HL-60/S4 (cell line): ENCODE results near the gene TRHDE.

ENCODE experiments used
- in situ Hi-C: fragments of 300-500 bp; cut with MboI; formaldehyde crosslinking; loops from 2 replicates; pipeline ENCODE4 v1.14.3; 2022; ENCODE audit warnings: low sequenced_read_pairs

The TRHDE gene

DNA sequence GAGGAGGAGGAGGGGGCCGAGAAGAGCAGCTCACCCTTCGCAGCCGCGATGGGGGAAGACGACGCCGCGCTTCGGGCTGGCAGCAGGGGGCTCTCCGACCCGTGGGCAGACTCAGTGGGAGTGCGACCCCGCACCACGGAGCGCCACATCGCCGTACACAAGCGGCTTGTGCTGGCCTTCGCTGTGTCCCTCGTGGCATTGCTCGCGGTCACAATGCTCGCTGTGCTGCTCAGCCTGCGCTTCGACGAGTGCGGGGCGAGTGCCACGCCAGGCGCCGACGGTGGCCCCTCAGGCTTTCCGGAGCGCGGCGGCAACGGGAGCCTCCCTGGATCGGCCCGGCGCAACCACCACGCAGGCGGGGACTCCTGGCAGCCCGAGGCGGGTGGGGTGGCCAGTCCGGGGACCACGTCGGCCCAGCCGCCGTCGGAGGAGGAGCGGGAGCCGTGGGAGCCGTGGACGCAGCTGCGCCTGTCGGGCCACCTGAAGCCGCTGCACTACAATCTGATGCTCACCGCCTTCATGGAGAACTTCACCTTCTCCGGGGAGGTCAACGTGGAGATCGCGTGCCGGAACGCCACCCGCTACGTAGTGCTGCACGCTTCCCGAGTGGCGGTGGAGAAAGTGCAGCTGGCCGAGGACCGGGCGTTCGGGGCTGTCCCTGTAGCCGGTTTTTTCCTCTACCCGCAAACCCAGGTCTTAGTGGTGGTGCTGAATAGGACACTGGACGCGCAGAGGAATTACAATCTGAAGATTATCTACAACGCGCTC lies 745 bp downstream of the TRHDE start:
- in situ Hi-C loops: no loop called here

DNA sequence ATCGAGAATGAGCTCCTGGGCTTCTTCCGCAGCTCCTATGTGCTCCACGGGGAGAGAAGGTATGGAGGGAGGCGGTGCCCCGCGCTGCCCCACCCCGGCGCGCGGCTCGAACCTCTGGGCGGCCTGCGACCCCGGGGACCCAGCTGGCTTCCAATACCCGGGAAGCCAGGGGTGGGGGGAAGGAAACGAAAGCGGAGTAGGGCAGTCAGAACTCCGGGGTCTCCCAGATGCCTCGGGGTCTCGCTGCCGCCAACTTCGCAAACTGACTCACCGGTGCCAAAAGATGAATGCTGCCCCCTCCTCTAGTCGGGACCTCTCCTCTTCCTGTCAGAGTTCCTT lies 1.3 kb downstream of the TRHDE start:
- in situ Hi-C loops: no loop called here

DNA sequence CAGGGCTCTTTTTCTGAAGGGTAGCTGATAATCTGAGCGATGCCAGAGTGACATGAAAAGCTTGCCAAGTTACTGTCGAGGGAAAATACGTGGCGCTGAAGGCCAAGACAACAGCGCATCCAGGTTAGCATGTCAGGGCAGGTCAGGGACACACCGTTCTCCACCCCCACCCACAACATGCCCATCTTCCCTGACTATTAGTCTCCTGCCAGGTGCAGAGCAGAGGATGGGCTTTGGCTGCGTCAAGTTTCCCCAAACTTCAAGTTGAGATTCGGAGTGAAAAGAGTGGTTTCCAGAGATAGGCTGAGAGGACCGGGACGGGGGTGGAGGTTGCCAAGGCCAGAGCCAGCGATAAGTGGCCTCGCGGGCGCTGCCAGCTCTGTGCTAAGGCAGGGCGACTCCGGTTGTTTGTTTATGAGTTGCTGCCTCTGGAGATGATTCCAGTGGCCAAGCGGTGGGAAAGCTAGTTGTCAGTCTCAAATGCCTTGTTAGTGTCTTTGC lies 1.7 kb downstream of the TRHDE start:
- in situ Hi-C loops: no loop called here

DNA sequence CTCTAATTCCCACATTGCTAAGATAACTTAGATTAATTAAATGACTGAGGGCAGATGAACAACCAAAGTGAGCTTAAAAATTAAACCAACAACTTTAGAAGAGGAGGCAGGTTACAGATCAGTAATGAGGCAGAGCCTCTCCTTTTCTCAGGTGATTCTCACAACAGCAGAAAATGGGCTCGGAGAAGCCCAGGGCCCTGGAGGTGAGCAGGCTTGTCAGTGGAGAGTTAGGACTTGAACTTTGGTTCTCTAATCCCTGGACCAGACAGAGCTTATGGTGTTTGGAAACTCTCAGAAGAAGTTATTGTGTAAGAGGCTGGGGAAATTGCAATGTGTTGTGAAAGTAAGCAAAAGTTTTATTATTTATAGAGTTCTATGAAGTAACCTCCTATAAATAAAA lies 2.8 kb downstream of the TRHDE start:
- in situ Hi-C loops: no loop called here

DNA sequence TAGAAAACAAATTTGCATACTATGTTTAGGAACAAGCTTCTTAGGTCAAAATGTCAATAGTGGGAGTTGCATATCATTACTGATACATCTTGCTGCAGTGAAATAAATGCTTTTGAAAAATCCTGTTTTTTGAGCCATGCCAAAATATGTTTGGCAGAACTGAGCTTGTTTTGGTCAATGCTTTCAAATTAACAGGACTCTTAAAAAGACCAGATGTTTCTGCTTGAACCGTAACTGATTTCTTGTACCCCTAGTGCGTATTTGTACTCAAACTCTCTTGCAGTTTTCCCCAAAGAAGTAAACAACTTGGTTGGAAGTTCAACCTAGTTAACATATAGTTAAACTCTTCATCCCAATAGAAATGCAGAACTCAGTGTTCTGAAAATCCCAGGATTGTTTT lies 3.4 kb downstream of the TRHDE start:
- in situ Hi-C loops: no loop called here

DNA sequence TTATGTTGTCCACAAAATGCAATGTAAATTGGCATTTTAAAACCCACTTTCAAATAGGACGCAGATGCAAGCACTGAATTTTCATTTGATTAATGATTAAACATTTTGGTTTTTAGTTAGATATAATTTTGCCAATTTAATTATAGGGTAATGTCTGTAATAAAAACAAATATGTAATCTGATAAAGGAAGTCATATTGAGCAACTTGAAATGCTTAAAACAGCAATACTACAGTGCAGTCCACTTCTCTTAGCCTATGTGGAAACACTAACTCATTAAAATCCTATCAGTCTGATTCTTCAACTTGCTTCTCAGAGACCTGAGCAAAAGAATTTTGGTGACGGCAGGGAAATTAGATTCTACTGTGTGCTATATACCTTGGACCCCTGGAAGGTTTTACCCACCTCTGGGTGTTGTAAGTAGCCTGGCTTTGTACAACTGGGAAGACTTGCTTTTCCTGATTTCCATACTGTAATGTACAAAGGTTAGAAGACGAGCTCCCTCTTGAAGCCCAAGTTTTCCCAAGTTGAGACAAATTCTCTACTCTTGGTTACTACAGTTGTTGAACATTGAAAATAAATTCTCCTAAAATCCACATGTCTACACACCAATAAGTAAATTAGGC lies 4.1 kb downstream of the TRHDE start:
- in situ Hi-C loops: no loop called here

DNA sequence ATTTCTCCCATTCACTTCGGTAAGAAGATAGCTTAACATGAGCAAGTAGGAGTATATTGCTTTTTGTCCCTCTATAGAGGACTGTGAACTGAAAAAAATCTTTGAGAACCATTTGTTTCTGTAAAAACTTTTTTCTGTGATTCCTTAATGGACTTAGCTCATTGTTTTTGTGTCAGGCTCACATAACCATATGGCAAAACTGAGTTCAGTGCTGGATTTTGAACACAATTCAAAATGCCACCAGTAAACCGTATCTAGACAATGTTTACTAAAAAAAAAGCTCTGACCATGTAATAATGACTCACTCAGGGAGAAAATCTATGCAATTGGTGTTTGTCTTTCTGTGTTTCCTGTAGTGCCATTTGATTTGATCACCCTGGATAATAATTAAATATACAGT lies 5.2 kb downstream of the TRHDE start:
- in situ Hi-C loops: no loop called here

DNA sequence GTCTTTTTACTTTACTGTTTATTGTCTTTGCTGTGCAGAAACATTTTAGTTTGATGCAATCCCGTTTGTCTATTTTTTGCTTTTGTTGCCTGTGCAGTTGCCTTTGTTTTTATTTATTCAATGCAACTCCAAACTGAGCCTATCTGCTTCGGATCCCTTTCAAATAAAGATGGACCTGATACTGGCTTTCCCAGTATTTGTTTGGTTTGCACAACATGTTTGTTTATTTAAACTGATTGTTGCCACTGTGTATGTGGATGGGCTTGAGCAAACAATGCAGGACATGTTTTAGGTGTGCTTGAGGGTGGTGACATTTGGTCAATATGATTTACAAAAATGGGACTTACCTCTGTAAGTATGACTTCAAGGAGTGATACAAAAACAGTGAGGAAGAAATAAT lies 6.7 kb downstream of the TRHDE start:
- in situ Hi-C loops: no loop called here

DNA sequence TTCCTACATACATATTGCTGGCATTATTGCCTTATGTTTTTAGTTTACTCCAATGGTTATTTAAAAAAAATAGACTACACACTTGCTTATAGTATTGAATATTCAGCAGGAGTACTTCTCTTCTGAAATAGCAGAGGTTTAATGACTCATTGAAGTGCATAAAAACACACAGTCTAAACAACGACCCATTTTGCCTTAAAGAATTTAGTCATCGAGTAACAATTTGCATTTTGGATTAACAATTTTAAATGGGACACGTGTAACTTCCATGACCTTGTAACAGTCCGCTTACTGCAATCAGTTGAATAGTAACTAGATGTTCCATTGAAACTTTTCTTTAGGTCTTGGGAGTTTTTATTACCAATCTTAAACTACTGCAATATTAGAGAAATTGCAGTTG lies 9.0 kb downstream of the TRHDE start:
- in situ Hi-C loops: no loop called here

DNA sequence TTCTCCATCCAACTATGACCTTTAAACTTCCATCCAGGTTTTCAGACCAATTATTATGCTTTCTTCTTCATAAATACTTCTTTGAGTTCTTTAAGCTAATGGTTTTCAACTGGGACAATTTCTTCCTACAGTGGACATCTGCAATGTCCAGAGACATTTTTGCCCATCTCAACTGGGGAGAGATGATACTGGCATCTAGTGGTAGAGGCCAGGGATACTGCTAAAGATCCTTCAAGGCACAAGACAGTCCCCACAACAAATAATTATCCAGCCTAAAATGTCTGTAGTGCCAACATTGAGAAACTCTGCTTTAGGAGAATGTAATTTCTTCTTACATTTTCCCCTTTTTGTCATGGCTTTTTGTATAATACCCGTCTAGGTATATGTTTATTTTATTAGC lies 10.6 kb downstream of the TRHDE start:
- in situ Hi-C loops: no loop called here

DNA sequence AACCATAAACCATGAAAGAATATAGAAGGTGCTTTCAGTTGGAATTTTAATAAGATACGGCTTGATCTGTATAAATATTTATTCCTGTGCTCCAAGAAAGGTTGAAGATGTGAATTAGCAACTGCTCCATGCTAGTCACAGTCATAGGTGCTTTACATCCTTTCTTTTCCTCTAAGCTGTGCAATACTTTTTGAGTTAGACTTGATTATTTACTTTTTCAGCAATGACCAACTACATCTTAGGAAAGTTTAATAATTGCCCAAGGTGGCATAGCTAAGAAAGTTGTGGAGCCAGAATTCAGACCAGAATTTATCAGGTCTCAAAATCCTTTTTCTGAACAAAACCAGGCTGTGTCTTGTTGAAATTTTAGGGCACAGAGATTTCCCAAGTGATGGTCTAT lies 13.7 kb downstream of the TRHDE start:
- in situ Hi-C loops: no loop called here

DNA sequence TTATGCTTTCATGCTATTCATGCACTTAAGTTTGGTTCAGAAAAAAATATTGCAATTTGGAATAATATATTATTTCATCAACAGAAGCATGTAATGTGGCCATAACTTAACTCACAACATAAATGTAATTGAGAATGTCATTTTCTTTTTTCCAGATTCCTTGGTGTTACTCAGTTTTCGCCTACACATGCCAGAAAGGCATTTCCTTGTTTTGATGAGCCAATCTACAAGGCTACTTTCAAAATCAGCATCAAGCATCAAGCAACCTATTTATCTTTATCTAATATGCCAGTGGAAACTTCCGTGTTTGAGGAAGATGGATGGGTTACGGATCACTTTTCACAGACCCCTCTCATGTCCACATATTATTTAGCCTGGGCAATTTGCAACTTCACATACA lies 14.4 kb downstream of the TRHDE start:
- in situ Hi-C loops: no loop called here

DNA sequence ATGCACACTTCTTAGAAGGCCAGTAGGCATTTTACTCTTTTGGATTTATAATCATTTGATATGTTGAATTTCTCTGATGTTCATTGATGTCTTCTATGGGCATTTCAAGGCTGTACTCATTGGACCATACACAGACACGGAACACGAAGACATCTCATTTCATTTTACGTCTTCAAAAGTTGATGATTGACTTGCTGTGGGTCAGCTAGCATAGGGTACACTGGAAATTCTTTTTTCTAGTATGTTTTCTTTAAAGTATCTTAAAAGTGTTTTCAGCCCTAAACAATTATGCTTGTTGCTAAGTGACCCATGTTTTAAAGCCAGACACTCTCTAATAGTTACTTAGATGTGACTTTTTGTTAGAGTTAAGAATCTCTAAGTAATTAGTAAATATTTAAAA lies 16.3 kb downstream of the TRHDE start:
- in situ Hi-C loops: no loop called here

DNA sequence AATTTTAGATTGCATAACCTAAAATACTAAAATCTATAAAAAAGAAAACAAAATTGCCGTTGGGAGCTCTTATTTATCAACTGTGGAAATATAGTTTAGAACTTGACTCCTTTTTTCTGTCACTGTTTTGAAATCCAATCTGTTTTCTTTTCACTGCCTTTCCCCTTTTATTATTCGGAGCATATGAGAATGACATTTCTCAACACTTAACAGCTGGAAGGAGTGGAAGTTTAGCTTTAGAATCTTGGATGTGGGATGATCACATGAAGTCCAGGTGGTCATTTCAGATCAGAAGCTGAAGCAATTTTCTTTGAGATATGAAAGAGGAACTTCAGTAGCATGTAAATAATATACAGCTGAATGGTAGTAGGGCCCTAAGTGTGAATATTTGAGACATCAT lies 16.7 kb downstream of the TRHDE start:
- in situ Hi-C loops: no loop called here

DNA sequence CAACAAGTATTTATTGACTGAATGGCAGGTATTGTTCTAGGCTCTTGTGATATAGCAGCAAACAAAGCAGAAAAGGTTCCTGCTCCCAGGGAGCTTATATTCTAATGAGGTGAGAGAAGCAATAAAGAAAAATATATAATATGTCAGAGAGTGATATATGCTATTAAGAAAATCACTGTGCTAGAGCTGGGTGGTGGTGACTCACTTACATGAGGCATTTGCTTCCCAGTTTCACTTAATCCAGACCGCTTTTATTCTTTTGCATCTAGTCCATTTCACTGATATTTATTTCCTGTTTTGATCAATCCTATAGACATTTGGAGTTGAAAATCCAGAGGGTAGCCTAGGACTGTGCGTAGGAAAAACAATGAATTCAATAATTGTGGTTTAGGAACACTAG lies 17.5 kb downstream of the TRHDE start:
- in situ Hi-C loops: no loop called here

DNA sequence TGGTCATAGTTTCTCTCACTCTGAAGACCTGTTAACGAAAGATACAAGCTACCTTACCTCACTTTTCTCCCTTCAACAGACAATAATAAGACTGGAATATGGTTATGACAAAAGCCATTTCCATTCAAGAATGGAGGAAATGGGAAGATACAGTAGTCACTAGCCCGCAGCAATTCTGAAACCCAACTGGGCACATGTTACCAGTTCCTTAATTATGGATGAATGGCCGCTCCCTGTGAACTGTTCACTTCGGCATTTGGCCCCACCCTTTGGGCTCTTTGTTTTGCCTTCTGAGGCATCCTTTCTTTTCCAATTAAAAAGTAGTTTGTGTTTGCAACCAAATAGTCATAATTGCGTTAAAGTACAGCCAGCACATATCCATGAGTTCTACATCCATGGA lies 19.0 kb downstream of the TRHDE start:
- in situ Hi-C loops: no loop called here

DNA sequence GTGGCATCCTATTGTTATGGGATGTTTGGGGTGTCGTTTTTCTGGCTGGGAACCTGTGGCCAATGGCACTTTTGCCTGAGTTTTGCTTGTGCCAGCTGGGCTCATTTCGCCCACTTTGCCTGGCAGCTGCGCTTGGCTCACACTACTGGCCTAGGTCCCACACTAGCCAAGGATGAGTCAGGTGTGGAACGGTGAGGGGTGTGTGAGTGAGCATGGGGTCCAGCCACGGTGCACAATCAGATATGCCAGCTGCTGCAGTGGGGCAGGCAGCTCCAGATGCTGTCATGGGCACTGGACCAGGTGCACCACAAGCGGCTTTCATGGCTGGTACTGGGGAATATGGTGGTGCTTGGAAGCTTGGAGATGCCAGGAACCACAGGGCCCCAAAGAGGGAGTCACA lies 21.5 kb downstream of the TRHDE start:
- in situ Hi-C loops: no loop called here

DNA sequence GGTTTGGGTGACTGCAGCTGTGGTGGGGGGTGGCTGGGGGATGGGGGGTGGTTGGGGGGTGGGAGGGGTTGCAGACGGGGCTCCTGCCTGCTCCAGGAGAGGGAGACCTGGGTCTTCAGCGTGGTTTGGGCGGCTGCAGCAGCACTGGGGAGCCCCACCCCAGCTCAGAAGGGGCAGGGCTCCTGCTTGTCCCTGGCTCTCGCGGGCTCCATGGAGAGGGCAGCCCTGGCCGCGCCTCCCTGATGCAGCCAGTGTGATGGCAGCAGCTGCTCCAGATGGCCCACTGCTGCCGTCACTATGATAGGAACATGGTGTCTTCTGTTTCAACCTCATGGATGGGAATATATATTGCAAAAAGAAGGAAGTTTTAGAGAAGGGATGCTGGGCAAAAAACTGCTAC lies 22.9 kb downstream of the TRHDE start:
- in situ Hi-C loops: no loop called here

DNA sequence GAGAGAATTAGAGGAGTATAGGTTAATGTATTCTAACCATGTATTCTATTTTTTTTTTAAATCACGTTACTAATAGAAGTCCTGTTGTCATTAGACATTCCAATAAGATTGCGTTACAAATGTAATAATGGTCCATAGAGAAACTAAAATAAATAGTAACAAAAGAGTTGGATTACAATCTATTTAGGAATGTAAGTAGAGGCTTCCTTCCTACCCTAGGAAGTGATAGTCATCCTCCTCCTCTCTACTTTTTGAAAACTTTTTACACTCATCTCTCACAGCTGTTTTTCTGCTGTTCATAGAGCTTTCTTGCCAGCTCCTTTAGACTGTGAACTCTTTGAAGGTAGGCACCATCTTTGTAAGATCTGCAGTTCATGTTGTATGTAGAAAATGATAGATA lies 23.6 kb downstream of the TRHDE start:
- in situ Hi-C loops: no loop called here

DNA sequence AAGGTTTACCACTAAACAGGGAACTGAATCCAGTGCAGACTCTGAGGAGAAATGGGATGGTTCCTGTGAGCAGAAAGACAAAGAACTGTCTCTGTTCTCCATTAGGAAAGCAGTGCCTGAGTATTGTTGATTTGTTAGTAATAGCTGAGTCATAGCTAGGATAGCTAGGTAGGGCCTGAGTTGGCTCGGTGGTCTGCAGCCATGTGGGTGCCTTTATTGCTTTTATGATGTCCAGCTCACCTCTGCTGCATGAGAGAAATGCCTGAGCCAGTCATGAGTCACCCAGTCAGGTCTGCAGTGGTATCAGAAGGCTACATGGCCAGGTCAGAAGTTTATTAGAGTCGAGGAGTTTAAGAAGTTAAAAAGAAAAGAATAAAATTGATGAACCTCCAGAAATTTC lies 24.2 kb downstream of the TRHDE start:
- in situ Hi-C loops: no loop called here

DNA sequence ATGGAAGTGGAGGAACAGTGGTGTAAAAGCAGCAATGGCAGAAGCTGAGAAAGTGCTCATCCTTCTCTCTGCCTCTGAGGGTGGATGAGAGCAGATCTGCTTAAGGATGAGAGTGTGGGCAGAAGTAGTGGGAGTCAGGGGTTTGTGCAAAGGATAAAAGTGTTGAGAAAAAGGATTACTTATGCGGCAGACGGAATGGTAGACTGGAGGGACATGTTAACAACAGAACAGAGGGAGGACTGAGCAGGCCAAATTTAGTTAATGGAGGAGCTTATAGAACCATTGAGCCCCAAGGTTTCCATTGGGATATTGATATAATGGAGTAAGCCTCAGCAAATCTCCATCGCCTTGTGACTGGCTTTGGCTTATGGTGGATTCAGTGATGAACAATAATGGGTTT lies 25.5 kb downstream of the TRHDE start:
- in situ Hi-C loops: no loop called here

DNA sequence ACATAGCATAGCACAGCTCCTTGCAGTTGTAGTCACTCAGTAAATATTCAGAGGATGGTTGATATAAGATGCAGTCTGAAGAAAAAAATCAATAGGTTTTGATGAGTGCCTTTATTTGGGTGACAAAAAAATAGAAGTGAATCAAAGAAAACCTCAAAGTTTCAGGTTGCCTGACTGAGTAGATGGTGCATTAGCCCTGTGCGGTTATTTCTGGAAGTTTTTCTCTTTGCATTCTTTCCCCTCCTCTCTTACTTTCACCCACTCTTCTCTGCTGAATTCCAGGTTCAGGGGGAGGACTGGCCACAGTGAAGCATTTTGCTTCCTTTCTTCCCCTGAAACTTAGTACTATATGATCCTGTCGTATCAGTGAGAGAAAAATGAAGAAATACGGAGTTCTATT lies 28.6 kb downstream of the TRHDE start:
- in situ Hi-C loops: no loop called here

DNA sequence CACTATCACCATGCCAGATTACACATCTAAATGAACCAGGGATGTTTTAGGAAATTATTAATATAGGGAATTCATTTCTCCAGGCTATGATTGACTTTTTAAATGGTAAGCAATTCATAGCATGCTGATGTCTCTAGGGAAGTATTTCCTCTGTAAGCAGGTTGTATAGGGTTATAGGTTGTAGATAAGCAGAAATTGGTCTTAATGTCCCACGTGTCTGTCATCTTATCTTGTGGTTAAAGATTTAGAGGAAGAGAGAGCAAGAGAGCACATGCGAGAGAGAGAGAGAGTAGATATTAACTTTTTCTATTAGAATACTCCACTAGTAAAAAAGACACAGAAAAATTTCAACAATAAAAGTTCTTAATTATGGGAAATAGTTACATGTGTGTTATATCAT lies 32.6 kb downstream of the TRHDE start:
- in situ Hi-C loops: no loop called here
